GM18507 (cell line): ENCODE measurements around the gene PLAAT4.
"Not testable (repeated sequence)": the region's sequence is repeated elsewhere in the genome, so short reads cannot be mapped to it uniquely, and the experiment has no call there.

ENCODE experiments used
- DNase-seq: peaks from one replicate; pipeline ENCODE4 v3.0.0; 2011; ENCODE audit warnings: low read depth; ENCODE audit not compliant: insufficient read length; ENCODE audit errors: extremely low spot score
- FAIRE-seq: peaks from 2 replicates; lab custom pipeline; 2011; peaks lifted over from hg19 to GRCh38; lab: Jason Lieb, UNC

PLAAT4 gene

GRCh38 chr11:63508745-63509144 is 27.9 kb upstream of the PLAAT4 start:
- DNase-seq = no peak
- no peak for FAIRE-seq

GRCh38 chr11:63510360-63511047 is 26.1 kb upstream of the PLAAT4 start:
- no peak for FAIRE-seq
- no peak for DNase-seq

- DNase-seq (no peak), FAIRE-seq (no peak)
These were observed 25.4 kb upstream of the PLAAT4 start for GRCh38 chr11:63511048-63511748.

GRCh38 chr11:63512816-63513215 is 23.8 kb upstream of the PLAAT4 start:
- FAIRE-seq = no peak
- DNase-seq = no peak

- DNase-seq = no peak
- FAIRE-seq = no peak
These were observed 20.5 kb upstream of the PLAAT4 start for GRCh38 chr11:63516109-63516508.

- FAIRE-seq (no peak), DNase-seq (no peak)
These were observed 19.5 kb upstream of the PLAAT4 start for GRCh38 chr11:63517156-63517555.

- DNase-seq = no peak
- FAIRE-seq = no peak
These were observed 18.1 kb upstream of the PLAAT4 start for GRCh38 chr11:63518548-63518947.

- no peak for DNase-seq
- no peak for FAIRE-seq
These were observed 15.9 kb upstream of the PLAAT4 start for GRCh38 chr11:63520606-63521170.

- DNase-seq (no peak), FAIRE-seq (no peak)
These were observed 14.7 kb upstream of the PLAAT4 start for GRCh38 chr11:63521896-63522295.

GRCh38 chr11:63523151-63523550 is 13.5 kb upstream of the PLAAT4 start:
- FAIRE-seq (no peak), DNase-seq (no peak)

- FAIRE-seq = no peak
- DNase-seq = no peak
These were observed 8.9 kb upstream of the PLAAT4 start for GRCh38 chr11:63527667-63528066.

GRCh38 chr11:63528156-63528555 is 8.5 kb upstream of the PLAAT4 start:
- not testable (repeated sequence) for DNase-seq, FAIRE-seq

- not testable (repeated sequence) for FAIRE-seq
These were observed 7.8 kb upstream of the PLAAT4 start for GRCh38 chr11:63528729-63529278.

GRCh38 chr11:63529373-63529772 is 7.2 kb upstream of the PLAAT4 start:
- not testable (repeated sequence) for FAIRE-seq, DNase-seq

More at GRCh38 chr11:63528729-63529278, 7.8 kb upstream of the PLAAT4 start:
- not testable (repeated sequence) for DNase-seq

GRCh38 chr11:63530021-63530420 is 6.6 kb upstream of the PLAAT4 start:
- DNase-seq = no peak
- FAIRE-seq = no peak

GRCh38 chr11:63531074-63531792 is 5.4 kb upstream of the PLAAT4 start:
- not testable (repeated sequence) for DNase-seq
- peak; percentile 92 for FAIRE-seq

- no peak for FAIRE-seq
- no peak for DNase-seq
These were observed 4.5 kb upstream of the PLAAT4 start for GRCh38 chr11:63532117-63532516.

- no peak for FAIRE-seq
- no peak for DNase-seq
These were observed 3.7 kb upstream of the PLAAT4 start for GRCh38 chr11:63532799-63533475.

GRCh38 chr11:63534076-63534475 is 2.5 kb upstream of the PLAAT4 start:
- DNase-seq = no peak
- no peak for FAIRE-seq
